Measurements from ENCODE around the gene USP49. TPM values are rescaled to one million over a fixed set of nuclear protein-coding genes. Genes with fewer than 3 reads are reported as not detected.
"Not testable (repeated sequence)": the region's sequence is repeated elsewhere in the genome, so short reads cannot be mapped to it uniquely, and the experiment has no call there.

Gene USP49
- total RNA-seq, 2 donors from 2014 or later: 2.7 to 3.1 TPM

- peak; percentile 76 for DNase-seq (ENCODE audit: low spot score)
- intact Hi-C loops (cut with DNase I): no loop called here
These were observed 123.9 kb downstream of the USP49 start for GRCh38 chr6:41771058-41771983.

- intact Hi-C loops (cut with DNase I): no loop called here
- peak; percentile 62 for DNase-seq (ENCODE audit: low spot score)
These were observed 124.7 kb downstream of the USP49 start for GRCh38 chr6:41770381-41771057.

- DNase-seq (ENCODE audit: low spot score): peak; percentile 41
- intact Hi-C loops (cut with DNase I): no loop called here
These were observed 125.8 kb downstream of the USP49 start for GRCh38 chr6:41769376-41769775.

- intact Hi-C loops (cut with DNase I): no loop called here
- peak; percentile 32 for DNase-seq (ENCODE audit: low spot score)
These were observed 126.4 kb downstream of the USP49 start for GRCh38 chr6:41768545-41769308.

GRCh38 chr6:41767112-41767833 lies 127.9 kb downstream of the USP49 start:
- peak; percentile 56 for DNase-seq (ENCODE audit: low spot score)
- intact Hi-C loops (cut with DNase I): no loop called here

- DNase-seq (ENCODE audit: low spot score); intact Hi-C loops (cut with DNase I): not testable (repeated sequence)
These were observed 129.0 kb downstream of the USP49 start for GRCh38 chr6:41766043-41766664.

- intact Hi-C loops (cut with DNase I): no loop called here
- DNase-seq (ENCODE audit: low spot score): no peak
These were observed 131.7 kb downstream of the USP49 start for GRCh38 chr6:41763470-41763869.

GRCh38 chr6:41759905-41760579 lies 135.1 kb downstream of the USP49 start:
- no peak for DNase-seq (ENCODE audit: low spot score)
- intact Hi-C loops (cut with DNase I): no loop called here

GRCh38 chr6:41759106-41759904 lies 135.9 kb downstream of the USP49 start:
- DNase-seq (ENCODE audit: low spot score): no peak
- intact Hi-C loops (cut with DNase I): no loop called here

- DNase-seq (ENCODE audit: low spot score): no peak
- intact Hi-C loops (cut with DNase I): no loop called here
These were observed 136.5 kb downstream of the USP49 start for GRCh38 chr6:41758641-41759035.

- DNase-seq (ENCODE audit: low spot score): no peak
- intact Hi-C loops (cut with DNase I): no loop called here
These were observed 137.1 kb downstream of the USP49 start for GRCh38 chr6:41757931-41758640.

GRCh38 chr6:41757271-41757670 lies 137.9 kb downstream of the USP49 start:
- DNase-seq (ENCODE audit: low spot score): no peak
- intact Hi-C loops (cut with DNase I): no loop called here

- no peak for DNase-seq (ENCODE audit: low spot score)
- intact Hi-C loops (cut with DNase I): no loop called here
These were observed 138.8 kb downstream of the USP49 start for GRCh38 chr6:41756354-41756753.

GRCh38 chr6:41755895-41756294 lies 139.3 kb downstream of the USP49 start:
- DNase-seq (ENCODE audit: low spot score): no peak
- intact Hi-C loops (cut with DNase I): no loop called here

- DNase-seq (ENCODE audit: low spot score): no peak
- intact Hi-C loops (cut with DNase I): no loop called here
These were observed 144.8 kb downstream of the USP49 start for GRCh38 chr6:41750374-41750773.

- DNase-seq (ENCODE audit: low spot score): no peak
- intact Hi-C loops (cut with DNase I): no loop called here
These were observed 146.6 kb downstream of the USP49 start for GRCh38 chr6:41748542-41748941.

GRCh38 chr6:41748102-41748477 lies 147.1 kb downstream of the USP49 start:
- intact Hi-C loops (cut with DNase I): no loop called here

More at GRCh38 chr6:41748102-41748477, 147.1 kb downstream of the USP49 start:
- DNase-seq (ENCODE audit: low spot score): no peak

Data from posterior vena cava (tissue), 2 donors.